Measurements from ENCODE around the gene SPTY2D1.
"Not testable (repeated sequence)": the region's sequence is repeated elsewhere in the genome, so short reads cannot be mapped to it uniquely, and the experiment has no call there.

The SPTY2D1 gene, protein sequence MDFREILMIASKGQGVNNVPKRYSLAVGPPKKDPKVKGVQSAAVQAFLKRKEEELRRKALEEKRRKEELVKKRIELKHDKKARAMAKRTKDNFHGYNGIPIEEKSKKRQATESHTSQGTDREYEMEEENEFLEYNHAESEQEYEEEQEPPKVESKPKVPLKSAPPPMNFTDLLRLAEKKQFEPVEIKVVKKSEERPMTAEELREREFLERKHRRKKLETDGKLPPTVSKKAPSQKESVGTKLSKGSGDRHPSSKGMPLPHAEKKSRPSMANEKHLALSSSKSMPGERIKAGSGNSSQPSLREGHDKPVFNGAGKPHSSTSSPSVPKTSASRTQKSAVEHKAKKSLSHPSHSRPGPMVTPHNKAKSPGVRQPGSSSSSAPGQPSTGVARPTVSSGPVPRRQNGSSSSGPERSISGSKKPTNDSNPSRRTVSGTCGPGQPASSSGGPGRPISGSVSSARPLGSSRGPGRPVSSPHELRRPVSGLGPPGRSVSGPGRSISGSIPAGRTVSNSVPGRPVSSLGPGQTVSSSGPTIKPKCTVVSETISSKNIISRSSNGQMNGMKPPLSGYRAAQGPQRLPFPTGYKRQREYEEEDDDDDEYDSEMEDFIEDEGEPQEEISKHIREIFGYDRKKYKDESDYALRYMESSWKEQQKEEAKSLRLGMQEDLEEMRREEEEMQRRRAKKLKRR

DNA sequence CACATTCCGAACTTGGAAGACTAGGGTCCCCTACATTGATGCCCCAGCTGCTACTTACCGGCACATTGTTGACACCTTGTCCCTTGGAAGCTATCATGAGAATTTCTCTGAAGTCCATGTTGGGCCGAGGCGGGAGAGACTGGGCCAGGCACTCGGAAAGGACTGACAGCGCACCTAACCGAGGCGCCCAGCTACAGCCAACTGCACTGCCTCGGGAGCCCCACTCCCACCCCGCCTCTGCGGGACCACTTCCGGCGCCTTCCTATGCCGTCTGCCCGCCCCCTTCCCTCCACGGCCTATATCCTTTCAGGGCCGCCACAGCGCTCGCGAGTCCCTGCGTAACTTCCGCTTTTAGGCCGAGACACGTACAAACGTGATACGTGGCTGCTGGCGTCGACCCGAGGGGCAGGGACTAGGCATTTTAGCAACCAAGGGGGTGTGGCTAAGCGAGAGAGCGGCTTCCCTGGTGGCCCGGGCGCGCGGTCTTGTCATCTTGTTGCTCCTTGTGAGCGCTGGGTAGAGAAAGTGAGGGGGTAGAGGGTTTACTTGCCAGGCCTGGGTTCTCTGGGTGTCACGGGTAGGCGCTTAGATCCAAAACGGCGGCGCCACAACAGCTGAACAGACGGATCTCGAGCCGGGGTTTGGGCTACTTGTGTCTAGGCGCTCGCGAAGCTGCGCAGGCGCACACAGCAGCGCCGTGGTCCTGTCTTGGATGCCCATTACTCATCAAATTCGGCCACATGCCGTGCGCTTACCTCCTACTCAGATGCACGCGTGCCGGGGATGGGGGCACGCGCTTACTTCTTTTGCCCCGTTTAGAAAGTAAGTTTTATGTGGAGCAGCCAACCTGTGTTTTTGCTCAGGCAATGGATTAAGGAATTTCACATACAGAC lies at the start of gene SPTY2D1:
Gene SPTY2D1, minus strand, starts transcription at position 203 of the 893 bp plus-strand sequence. Its CDS starts 85 bp downstream, at position 118.
- DNase-seq (ENCODE audit: low read depth), result peak; percentile 94

DNA sequence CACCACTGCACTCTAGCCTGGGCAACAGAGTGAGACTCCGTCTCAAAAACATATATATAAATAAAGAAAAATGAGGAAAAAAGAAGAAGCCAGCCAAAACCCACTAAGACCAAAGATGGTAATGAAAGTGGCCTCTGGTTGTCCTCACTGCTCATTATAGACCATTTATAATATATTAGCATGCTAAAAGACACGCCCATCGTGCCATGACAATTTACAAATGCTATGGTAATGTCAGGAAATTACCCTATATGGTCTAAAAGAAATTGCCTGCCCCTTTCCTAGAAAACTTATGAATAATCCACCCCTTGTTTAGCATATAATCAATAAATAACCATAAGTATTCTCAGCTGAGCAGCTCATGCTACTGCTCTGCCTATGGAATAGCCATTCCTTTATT lies 48.3 kb upstream of the SPTY2D1 start:
- DNase-seq (ENCODE audit: low read depth), result no peak

DNA sequence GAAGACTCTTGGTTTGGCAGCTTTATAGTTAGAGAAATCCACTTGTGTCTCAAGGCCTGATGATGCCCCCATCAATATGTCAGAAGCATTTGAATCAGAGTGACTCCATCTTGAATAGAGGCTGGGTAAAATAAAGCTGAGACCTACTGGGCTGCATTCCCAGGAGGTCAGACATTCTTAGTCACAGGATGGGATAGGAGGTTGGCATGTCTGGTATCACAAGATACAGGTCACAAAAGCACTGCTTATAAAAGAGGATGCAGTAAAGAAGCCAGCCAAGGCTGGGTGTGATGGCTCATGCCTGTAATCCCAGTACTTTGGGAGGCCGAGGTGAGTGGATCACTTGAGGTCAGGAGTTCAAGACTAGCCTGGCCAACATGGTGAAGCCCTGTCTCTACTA lies 47.8 kb upstream of the SPTY2D1 start:
- not testable (repeated sequence) for DNase-seq (ENCODE audit: low read depth)

DNA sequence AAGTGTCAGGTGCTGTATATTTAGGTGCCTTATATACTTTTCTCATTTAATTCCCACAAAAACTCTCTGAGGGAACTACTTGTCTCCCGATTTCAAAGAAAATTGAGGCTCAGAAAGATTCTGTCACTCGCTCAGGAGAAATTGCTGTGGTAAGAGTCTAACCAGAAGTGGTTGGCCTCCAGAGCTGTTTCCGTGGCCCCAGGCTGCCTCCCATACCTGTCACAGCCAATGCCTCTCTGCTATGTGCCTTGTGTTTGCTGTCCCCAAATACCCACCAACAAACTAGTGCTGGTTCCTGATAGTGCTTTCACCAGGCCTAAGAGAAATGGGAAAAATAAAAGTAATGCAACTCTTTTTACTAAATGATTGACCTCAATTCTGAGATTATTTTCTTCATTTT lies 43.4 kb upstream of the SPTY2D1 start:
- DNase-seq (ENCODE audit: low read depth), result no peak

DNA sequence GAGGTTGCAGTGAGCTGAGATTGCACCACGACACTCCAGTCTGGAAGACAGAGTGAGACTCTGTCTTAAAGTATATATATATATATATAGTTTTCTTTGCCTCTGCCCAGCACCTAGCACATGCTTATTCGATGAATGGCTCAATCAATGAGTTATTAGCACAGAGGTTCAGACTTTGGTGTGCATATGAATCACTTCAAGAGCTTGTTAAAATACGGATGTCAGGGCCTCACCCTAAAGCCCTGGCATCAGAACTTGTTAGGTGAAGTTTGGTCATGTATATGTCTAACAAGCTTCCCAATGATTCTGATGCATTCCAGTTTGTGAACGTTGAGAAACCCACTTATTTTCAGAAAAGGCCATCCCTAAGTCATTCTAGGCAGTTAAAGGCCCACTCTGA lies 42.7 kb upstream of the SPTY2D1 start:
- DNase-seq (ENCODE audit: low read depth), result no peak

DNA sequence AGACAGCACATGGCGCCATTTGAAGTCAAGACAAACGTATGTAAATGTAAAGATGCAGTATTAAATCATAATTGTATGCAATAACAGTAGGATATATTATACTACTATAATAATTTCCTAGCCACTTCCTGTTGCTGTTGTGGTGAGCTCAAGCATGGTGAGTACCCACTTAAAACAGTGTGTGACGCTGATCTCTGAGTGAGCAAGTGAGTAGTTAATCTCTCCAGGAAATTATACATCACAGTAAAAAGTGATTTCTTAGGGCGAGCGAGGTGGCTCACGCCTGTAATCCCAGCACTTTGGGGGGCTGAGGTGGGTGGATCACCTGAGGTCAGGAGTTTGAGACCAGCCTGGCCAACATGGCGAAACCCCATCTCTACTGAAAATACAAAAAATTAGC lies 38.1 kb upstream of the SPTY2D1 start:
- not testable (repeated sequence) for DNase-seq (ENCODE audit: low read depth)

DNA sequence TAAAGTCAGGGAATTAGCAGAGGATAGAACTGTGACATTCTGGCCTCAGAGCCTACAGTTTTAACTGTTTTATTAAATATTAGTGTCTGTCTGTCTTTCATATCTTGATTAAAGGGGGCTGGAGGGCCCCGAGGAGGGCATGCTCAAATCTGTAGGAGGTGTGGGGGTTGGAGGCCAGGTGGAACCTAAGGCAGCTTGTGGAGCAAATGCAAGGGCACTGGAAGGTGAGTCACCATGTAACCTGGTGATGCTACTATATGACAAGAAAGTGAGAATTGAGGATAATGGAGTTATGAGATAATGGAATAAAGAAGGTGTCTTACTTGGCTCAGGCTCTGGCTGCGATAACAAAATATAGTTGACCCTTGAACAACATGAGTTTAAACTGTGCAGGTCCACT lies 37.1 kb upstream of the SPTY2D1 start:
- no peak for DNase-seq (ENCODE audit: low read depth)

DNA sequence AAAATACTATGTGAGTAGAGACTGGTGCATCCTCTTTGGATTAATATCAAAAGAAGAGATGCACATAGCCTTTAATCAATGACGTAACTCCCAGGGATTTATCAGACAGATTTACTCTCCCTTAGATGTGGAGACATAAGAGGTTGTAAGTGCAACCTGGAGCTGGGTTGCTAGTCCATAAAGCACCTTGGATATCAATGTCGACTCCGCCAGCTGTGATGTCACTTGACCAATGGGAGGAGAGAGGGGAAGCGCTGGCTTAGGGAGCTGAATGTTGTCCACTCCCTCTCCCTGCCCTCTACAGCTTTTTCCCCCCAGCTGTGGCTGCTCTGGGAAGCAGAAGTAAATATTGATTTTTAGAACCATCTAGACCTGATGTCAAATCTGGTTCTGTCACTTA lies 35.6 kb upstream of the SPTY2D1 start:
- DNase-seq (ENCODE audit: low read depth), result no peak

DNA sequence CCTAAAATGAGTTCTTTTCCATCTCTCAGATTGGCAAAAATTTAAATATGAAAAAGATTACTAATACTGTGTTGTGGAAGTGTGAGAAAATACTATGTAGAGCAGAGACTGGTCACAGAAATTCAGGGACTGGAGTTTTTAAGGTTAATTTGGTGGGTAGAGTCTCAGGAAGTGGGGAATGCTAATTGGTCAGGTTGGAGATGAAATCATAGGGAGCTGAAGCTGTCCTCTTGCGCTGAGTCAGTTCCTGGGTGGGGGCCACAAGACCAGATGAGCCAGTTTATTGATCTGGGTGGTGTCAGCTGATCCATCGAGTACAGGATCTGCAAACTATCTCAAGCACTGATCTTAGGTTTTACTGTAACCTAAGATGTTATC lies 35.1 kb upstream of the SPTY2D1 start:
- DNase-seq (ENCODE audit: low read depth), result no peak

DNA sequence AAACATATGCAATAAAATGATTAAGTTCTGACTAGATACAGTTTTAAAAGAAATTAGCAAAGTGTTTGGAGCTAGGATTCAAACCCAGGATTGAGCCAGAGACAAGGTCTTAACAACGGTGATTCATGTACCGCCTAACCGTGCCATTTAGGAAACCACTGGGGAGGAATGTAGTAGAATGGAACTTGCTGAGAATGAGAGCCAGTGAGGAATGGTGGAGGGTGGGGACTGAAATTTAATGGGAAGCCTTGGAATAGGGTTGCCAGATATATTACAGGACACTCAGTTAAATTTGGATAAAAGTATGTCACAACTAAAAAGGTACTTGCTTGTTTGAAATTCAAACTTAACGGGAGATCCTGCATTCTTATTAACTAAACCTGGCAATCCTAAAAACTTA lies 34.0 kb upstream of the SPTY2D1 start:
- no peak for DNase-seq (ENCODE audit: low read depth)

DNA sequence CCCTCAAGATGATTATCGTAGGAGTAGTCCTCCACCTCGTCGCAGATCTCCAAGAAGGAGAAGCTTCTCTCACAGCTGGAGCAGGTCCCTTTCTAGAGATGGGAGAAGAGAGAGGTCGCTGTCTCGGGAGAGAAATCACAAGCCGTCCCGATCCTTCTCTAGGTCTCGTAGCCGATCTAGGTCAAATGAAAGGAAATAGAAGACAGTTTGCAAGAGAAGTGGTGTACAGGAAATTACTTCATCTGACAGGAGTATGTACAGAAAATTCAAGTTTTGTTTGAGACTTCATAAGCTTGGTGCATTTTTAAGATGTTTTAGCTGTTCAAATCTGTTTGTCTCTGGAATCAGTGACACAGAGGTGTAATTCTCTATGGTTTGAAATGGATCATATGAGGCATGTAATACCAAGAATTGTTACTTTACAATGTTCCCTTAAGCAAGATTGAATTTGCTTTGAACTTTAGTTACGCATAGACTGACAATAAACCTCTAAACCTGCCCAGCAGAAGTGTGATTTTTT lies 31.3 kb upstream of the SPTY2D1 start:
- DNase-seq (ENCODE audit: low read depth), result not testable (repeated sequence)

DNA sequence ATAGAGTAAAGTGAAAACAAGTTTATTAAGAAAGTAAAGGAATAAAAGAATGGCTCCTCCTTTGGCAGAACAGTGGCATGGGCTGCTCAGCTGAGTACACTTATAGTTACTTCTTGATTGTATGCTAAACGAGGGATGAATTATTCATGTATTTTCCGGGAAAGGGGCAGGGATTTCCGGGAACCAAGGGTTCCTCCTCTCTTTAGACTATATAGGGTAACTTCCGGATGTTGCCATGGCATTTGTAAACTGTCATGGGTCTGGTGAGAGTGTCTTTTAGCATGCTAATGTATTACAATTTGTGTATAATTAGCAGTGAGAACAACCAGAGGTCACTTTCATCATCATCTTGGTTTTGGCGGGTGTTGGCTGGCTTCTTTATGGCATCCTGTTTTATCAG lies 23.5 kb upstream of the SPTY2D1 start:
- DNase-seq (ENCODE audit: low read depth), result no peak

DNA sequence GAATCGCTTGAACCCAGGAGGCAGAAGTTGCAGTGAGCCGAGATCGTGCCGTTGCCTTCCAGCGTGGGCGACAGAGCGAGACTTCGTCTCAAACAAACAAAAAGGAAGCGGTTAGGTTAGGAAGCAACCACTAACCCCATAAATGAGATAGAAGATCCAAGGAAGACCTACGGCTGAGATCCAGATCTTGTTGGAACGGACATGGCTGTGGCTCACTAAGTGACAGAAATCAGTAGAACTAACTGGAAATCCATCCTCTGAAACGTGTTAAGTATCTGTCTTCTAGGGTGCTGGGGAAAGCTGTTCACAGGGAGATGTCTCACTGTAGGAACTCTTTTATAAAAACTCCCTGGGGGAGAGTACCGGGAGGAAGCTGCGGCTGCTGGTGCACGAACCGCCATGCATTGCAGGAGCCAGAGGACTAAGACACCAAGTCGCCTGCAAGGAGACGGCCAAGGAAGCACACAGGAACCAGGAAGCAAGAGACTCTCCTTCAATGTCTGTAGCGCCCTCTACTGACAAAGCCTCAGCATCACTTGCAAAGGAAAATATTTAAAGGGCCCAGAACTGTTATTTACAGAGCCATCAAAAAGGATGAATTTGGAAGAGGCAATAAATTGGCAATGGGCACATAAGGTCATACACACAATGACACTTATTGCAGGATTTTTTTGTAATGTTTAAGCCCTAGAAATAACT lies 16.9 kb upstream of the SPTY2D1 start:
- no peak for DNase-seq (ENCODE audit: low read depth)

DNA sequence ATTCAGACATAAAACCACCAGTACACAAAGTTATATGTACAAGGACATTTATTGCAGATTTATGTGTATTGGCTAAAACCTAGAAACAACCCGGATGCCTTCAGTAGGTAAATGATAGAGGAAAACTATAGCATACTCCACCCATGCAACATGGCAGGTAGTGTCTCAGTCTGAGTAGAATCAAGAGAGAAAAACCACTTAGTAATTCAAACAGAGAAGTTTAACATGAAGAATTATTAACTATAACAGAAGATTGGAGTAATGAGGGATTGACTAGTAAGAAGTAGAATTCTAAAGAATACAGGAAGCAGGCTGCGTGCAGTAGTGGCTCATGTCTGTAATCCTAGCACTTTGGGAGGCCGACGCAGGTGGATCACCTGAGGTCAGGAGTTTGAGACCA lies 16.2 kb upstream of the SPTY2D1 start:
- no peak for DNase-seq (ENCODE audit: low read depth)

DNA sequence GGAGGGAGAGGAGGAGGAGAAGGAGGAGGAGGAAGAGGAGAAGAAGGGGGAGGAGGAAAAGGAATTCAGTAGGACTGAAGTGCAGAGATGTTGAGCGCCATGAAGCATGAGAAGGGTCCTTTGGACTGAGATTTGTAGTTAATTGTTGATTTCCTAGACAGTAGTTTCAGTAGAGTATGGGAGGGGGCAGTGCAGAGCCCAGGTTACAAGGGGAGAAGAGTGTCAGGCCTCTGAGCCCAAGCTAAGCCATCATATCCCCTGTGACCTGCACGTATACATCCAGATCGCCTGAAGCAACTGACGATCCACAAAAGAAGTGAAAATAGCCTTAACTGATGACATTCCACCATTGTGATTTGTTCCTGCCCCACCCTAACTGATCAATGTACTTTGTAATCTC lies 8.9 kb upstream of the SPTY2D1 start:
- DNase-seq (ENCODE audit: low read depth), result not testable (repeated sequence)

DNA sequence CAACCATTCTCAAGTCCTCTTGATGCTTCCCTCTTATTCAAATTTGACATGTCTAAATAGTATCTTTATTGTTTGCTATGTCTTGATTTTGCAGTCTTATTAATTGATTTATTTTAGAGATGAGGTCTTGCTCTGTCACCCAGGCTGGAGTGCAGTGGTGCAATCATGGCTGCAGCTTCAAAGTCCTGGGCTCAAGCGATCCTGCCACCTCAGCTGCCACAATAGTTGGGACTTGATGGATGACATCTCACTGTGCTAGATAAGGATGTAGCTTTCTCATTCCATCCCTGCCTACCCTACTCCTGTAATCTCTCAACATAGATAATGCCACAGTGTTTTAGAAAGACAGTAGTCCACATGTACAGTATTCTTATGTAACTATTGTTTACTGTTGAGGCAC lies 7.5 kb upstream of the SPTY2D1 start:
- DNase-seq (ENCODE audit: low read depth), result no peak

DNA sequence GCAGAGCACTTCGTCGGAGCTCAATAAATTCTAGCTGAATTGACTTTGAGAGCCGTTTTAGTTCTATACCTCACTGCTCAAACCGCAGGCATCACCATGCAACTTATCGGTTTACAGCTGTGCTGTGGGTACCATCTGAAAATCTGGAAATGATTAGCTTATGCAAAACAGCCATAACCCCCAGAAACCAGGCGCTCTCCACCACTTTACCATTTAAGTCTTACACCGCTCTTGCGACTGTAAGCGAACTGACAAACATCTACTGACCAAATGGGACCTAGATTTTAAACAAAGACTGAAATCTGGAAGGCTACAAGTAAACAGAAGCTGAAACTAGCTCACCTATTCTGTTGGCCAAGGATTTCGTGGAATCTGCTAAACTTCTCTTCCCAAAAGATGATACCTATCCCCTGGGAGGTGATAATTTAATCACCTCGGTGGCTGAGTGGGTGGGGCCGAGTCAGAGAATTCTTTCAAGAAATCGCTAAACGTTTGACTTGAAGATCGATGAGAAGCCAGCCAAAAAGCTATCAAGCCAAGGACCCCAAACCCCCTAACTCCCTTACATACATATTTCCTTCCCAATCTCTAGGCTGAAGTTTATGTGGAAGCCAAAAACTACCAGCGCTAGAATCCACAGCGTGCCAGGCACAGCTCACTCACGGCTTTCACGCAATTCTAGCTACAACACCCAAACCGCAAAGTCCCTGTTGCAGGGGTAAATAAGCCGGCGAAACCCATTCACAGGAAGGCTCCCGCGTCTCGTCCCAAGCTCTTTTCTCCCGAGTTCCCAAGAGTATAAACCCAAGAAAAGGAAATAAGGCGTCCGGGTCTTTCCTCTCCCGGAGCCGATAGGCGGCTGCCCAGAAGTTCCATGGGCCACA lies 644 bp downstream of the SPTY2D1 start:
- no peak for DNase-seq (ENCODE audit: low read depth)

DNA sequence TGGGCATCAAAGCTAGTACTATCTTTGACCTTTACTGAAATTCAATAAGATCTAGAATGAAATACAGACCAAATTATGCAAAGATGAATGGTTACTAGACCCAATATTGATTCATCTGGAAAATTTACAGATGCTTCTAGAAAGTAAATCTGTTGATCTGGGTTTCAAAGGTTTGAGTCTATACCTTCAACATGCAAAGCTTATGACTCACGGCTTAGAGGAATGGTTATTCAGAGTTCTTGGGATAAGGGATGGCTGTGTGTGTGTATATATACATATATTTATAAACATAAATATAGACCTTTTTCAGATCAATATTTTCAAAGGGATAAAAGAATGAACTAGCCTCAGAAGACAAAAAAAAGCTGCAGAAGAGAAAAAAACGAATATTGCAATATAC lies 1.3 kb downstream of the SPTY2D1 start:
- DNase-seq (ENCODE audit: low read depth), result no peak

DNA sequence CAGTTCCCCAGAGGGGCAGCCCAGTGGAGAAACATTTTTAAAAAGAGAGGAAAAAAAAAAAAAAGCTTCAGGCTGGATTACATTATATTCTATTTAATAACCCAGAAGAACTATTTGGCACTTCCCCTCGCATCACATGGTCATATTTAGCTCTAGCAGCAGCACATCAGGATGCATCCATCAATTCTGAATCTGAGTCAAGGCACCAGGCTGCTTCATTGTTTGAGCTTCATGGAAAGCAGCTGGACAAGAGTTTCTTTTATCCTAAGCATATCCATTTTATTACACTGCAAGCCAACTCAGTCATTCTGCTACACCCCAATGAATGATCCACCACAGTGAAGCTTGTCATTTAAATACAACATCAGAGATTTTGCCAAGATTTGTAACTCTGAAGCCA lies 10.0 kb downstream of the SPTY2D1 start:
- DNase-seq (ENCODE audit: low read depth), result no peak

DNA sequence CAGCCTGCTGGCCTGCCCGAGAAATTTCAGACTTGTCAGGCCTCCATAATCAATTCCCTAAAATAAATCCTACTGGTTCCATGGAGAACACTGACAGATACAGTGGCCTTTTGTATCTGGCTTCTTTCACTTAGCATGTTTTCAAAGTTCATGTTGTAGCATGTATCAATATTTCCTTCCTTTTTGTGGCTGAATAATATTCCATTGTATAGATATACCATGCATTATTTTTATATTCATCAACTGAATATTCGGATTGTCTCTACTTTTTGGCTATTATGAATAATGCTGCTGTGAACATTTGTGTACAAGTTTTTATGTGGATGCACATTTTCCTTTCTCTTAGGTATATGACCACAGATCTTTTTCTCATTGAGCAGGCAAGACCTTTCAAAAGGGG lies 10.4 kb downstream of the SPTY2D1 start:
- DNase-seq (ENCODE audit: low read depth), result no peak

All from GM04503 (cell line).